GM18951 (cell line): ENCODE data around the gene ERP44.
"Not testable (repeated sequence)": the region's sequence is repeated elsewhere in the genome, so short reads cannot be mapped to it uniquely, and the experiment has no call there.

Experiments
- POLR2A ChIP-seq: IDR thresholded peaks from 4 replicates; pipeline ENCODE4 v1.6.1; 2011; ENCODE audit warnings: mild to moderate bottlenecking; ENCODE audit not compliant: insufficient read length, insufficient read depth; ENCODE audit errors: extremely low read depth
- in situ Hi-C: fragments of 300-500 bp; cut with MboI; formaldehyde crosslinking; loops from one replicate; pipeline ENCODE4 v1.12.0; 2022; ENCODE audit warnings: low sequenced_read_pairs, mixed read lengths, inconsistent platforms; ENCODE audit not compliant: unreplicated experiment

ERP44 gene

GRCh38 chr9:100028201-100028784 lies 70.5 kb downstream of the ERP44 start:
- TF ChIP-seq POLR2A, result no peak
- in situ Hi-C loops, result loop anchor here (10.0 to 25.0 kb wide), 2 partner anchors 197 to 284 kb away; no protein-coding TSS in a partner anchor

- in situ Hi-C loops, result loop anchor here (10.0 to 25.0 kb wide), 2 partner anchors 197 to 285 kb away; no protein-coding TSS in a partner anchor
Observed at GRCh38 chr9:100027543-100027942, 71.3 kb downstream of the ERP44 start.

GRCh38 chr9:100021931-100022330 lies 76.9 kb downstream of the ERP44 start:
- no peak for TF ChIP-seq POLR2A
- in situ Hi-C loops, result loop anchor here (10.0 to 25.0 kb wide), 2 partner anchors 203 to 835 kb away; no protein-coding TSS in a partner anchor

More at GRCh38 chr9:100027543-100027942, 71.3 kb downstream of the ERP44 start:
- no peak for TF ChIP-seq POLR2A

- in situ Hi-C loops, result loop anchor here (10.0 to 25.0 kb wide), 2 partner anchors 205 to 833 kb away; no protein-coding TSS in a partner anchor
- TF ChIP-seq POLR2A, result no peak
Observed at GRCh38 chr9:100020121-100020795, 78.5 kb downstream of the ERP44 start.

- no peak for TF ChIP-seq POLR2A
- in situ Hi-C loops, result loop anchor here (25.0 kb wide), 1 partner anchor 832 kb away; no protein-coding TSS in a partner anchor
Observed at GRCh38 chr9:100019541-100019940, 79.3 kb downstream of the ERP44 start.

GRCh38 chr9:100014846-100015245 lies 84.0 kb downstream of the ERP44 start:
- no peak for TF ChIP-seq POLR2A
- in situ Hi-C loops, result loop anchor here (25.0 kb wide), 1 partner anchor 828 kb away; no protein-coding TSS in a partner anchor

GRCh38 chr9:100013573-100013972 lies 85.2 kb downstream of the ERP44 start:
- in situ Hi-C loops, result loop anchor here (25.0 kb wide), 1 partner anchor 826 kb away; no protein-coding TSS in a partner anchor
- no peak for TF ChIP-seq POLR2A

- in situ Hi-C loops, result loop anchor here (25.0 kb wide), 1 partner anchor 825 kb away; no protein-coding TSS in a partner anchor
- no peak for TF ChIP-seq POLR2A
Observed at GRCh38 chr9:100012279-100012678, 86.5 kb downstream of the ERP44 start.

- no peak for TF ChIP-seq POLR2A
- in situ Hi-C loops, result loop anchor here (25.0 kb wide), 1 partner anchor 824 kb away; no protein-coding TSS in a partner anchor
Observed at GRCh38 chr9:100011062-100011681, 87.6 kb downstream of the ERP44 start.

- in situ Hi-C loops, result loop anchor here (10.0 to 25.0 kb wide), 2 partner anchors 195 to 812 kb away; no protein-coding TSS in a partner anchor
- no peak for TF ChIP-seq POLR2A
Observed at GRCh38 chr9:99999797-100000196, 99.0 kb downstream of the ERP44 start.

GRCh38 chr9:99998866-99999265 lies 99.9 kb downstream of the ERP44 start:
- in situ Hi-C loops, result no loop called here
- TF ChIP-seq POLR2A, result no peak

- in situ Hi-C loops, result no loop called here
- TF ChIP-seq POLR2A, result no peak
Observed at GRCh38 chr9:99998266-99998665, 100.5 kb downstream of the ERP44 start.

- in situ Hi-C loops, result not testable (repeated sequence)
Observed at GRCh38 chr9:99990508-99990907, 108.3 kb downstream of the ERP44 start.
